Uterus (tissue), 2 donors: Measurements from ENCODE around the gene MAD1L1.

ENCODE experiments used
- CTCF ChIP-seq, 4 experiments: fragments of 200-600 bp in 2 of 4; fragments of 450-650 bp in 2 of 4; sonication (generic) in 2 of 4; IDR thresholded peaks; one replicate each; pipeline ENCODE4 v1.5.1; 2016 to 2019; ENCODE audit warnings: antibody characterized with exemption in 4 of 4, mild to moderate bottlenecking in 2 of 4, moderate library complexity in 1 of 4
- POLR2A ChIP-seq, 2 donors: fragments of 450-650 bp; IDR thresholded peaks; one replicate each; pipeline ENCODE4 v1.6.1; 2016; ENCODE audit warnings: antibody characterized with exemption in 2 of 2, mild to moderate bottlenecking in 1 of 2, moderate library complexity in 1 of 2

- TF ChIP-seq CTCF (IDR thresholded peaks at IDR 0.05) (no peak), POLR2A (IDR thresholded peaks at IDR 0.05) (no peak)
These were observed 35.1 kb downstream of the MAD1L1 start for GRCh38 chr7:2197436-2198155.
